ENCODE data around the gene TMEM69.
A peak's percentile ranks its signal among the peaks of the same experiment; 100 is the strongest.

The TMEM69 gene

DNA sequence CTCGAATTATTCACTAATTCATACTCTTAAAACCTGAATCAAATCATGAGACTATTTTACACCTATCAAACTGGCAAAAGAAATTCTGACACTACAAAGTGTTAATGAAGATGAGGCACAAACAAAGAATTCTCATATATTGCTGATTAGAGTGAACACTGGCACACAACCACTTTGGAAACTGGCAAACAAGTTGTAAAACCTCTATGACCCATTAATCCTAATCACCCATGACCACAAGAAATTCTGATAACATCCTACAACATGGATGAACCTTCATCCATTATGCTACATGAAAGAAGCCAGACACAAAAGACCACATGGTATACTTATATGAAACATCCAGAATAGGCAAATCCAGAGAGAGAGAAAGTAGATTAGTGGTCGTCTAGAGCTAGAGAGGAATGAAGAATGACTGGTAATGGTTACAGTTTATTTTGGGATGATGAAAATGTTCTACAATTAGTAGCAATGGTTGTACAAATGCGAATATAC is 10.2 kb upstream of the TMEM69 start:
- DNase-seq (ENCODE audit: low read depth): no peak
- H3K4me3 ChIP-seq (ENCODE audit: low read depth, low read length): no peak overlapping the region
- TF ChIP-seq, protein P1, sequence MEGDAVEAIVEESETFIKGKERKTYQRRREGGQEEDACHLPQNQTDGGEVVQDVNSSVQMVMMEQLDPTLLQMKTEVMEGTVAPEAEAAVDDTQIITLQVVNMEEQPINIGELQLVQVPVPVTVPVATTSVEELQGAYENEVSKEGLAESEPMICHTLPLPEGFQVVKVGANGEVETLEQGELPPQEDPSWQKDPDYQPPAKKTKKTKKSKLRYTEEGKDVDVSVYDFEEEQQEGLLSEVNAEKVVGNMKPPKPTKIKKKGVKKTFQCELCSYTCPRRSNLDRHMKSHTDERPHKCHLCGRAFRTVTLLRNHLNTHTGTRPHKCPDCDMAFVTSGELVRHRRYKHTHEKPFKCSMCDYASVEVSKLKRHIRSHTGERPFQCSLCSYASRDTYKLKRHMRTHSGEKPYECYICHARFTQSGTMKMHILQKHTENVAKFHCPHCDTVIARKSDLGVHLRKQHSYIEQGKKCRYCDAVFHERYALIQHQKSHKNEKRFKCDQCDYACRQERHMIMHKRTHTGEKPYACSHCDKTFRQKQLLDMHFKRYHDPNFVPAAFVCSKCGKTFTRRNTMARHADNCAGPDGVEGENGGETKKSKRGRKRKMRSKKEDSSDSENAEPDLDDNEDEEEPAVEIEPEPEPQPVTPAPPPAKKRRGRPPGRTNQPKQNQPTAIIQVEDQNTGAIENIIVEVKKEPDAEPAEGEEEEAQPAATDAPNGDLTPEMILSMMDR (IDR thresholded peaks at IDR 0.05; ENCODE audit: control insufficient read depth, extremely low read depth, insufficient read depth): no peak

GRCh38 chr1:45678489-45678888 is 9.5 kb upstream of the TMEM69 start:
- TF ChIP-seq, protein P1 (IDR thresholded peaks at IDR 0.05; ENCODE audit: control insufficient read depth, extremely low read depth, insufficient read depth): no peak
- H3K4me3 ChIP-seq (ENCODE audit: low read depth, low read length): no peak overlapping the region
- DNase-seq (ENCODE audit: low read depth): no peak

DNA sequence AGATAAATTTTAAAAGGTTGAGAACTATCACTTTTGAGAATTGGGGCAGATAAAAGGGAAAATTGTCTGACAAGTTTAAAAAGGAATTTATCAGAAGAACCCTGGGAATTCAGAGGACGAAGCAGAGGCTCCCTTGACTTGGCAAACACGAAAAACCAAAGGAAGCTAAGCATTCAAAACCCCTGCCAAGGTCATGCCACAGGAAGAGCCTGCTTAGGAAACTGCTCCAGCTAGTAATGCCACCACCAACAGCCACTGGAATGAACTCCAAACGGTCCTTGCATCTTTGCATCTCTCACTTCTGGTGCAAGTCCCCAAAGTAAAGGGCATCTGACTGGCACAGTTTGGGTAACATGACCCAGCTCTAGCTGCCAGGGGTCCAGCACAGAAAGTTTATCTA is 8.9 kb upstream of the TMEM69 start:
- no peak overlapping the region for H3K4me3 ChIP-seq (ENCODE audit: low read depth, low read length)
- DNase-seq (ENCODE audit: low read depth): peak; percentile 69
- TF ChIP-seq, protein P1 (IDR thresholded peaks at IDR 0.05; ENCODE audit: control insufficient read depth, extremely low read depth, insufficient read depth): no peak

- DNase-seq (ENCODE audit: low read depth): no peak
- no peak overlapping the region for H3K4me3 ChIP-seq (ENCODE audit: low read depth, low read length)
- TF ChIP-seq, protein P1 (IDR thresholded peaks at IDR 0.05; ENCODE audit: control insufficient read depth, extremely low read depth, insufficient read depth): no peak
Observed at GRCh38 chr1:45682942-45683341, 5.0 kb upstream of the TMEM69 start.

DNA sequence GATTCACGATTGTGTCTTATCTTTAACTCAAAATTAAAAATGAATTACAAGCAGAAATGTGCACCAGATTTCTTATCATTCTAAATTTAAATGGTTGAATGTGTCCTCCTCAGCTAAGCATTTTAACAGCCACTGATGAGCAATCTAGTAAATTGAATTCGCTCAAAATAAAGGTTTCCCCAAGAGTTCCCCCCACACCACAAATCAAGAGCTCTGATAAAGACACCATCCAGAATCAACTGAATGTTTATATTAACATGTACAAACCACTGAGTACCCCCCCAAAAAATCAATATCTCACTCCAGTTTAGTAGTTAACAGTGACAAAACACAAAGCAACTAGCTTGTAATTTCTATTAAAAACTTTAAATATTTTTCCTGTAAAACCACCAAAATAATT is 3.6 kb upstream of the TMEM69 start:
- H3K4me3 ChIP-seq (ENCODE audit: low read depth, low read length): peak overlapping the region; percentile 97
- DNase-seq (ENCODE audit: low read depth): no peak
- TF ChIP-seq, protein P1 (IDR thresholded peaks at IDR 0.05; ENCODE audit: control insufficient read depth, extremely low read depth, insufficient read depth): no peak

DNA sequence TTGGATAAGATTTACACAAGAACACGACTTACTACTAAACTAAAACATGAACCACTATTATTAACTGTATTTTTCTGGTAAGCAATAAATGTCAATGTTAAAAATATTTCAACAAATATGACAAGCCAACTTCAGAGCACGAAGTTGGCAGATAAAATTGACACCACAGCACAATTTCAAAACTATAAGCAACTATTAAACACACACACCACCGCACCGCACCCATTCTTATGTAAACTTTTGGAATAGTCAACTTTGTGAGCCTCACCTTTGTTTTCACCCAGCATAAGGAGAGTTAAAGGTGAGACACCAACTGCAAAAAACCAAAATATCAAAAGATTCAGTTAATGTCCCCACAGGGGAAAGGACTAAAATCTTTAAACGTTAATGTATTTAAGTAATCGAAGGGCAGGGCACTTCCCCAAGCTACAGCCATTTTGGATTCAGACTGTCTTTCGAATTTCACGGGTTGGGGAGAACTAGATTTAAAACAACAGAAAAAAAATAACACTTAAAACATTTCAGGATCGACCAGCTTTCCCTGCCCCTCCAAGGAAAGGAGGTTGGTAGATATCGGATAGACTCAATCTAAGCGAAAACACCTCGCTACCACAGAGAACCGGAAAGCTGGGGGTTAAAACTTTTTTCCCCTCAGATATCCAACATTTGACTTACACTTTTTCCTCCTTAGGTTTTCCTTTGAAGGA is 2.5 kb upstream of the TMEM69 start:
- peak overlapping the region; percentile 97 for H3K4me3 ChIP-seq (ENCODE audit: low read depth, low read length)
- no peak for DNase-seq (ENCODE audit: low read depth)

More for the DNA sequence above, 2.5 kb upstream of the TMEM69 start:
- TF ChIP-seq, protein P1 (IDR thresholded peaks at IDR 0.05; ENCODE audit: control insufficient read depth, extremely low read depth, insufficient read depth): no peak

Data from LNCaP clone FGC (cell line).